Left ventricle myocardium inferior (tissue), 1 donor: ENCODE measurements around the gene PITX1. TPM values are rescaled to one million over a fixed set of nuclear protein-coding genes. Genes with fewer than 3 reads are reported as not detected.

Experiments used
- DNase-seq: peaks from one replicate; pipeline ENCODE4 v3.0.0-alpha.2; 2020
- H3K27ac ChIP-seq: fragments of 200-600 bp; replicated peaks from 2 replicates; pipeline ENCODE4 v1.8.0; 2021
- H3K27me3 ChIP-seq: fragments of 200-600 bp; 2 replicates; pipeline ENCODE4 v1.8.0; 2021; ENCODE audit warnings: low read depth
- H3K36me3 ChIP-seq: fragments of 200-600 bp; 2 replicates; pipeline ENCODE4 v1.8.0; 2021
- H3K4me1 ChIP-seq: fragments of 200-600 bp; 2 replicates; pipeline ENCODE4 v1.8.0; 2021
- H3K4me3 ChIP-seq: fragments of 200-600 bp; 2 replicates; pipeline ENCODE4 v1.8.0; 2021; ENCODE audit warnings: mild to moderate bottlenecking, moderate library complexity
- H3K9me3 ChIP-seq: fragments of 200-600 bp; replicated peaks from 2 replicates; pipeline ENCODE4 v1.8.0; 2021
- CTCF ChIP-seq: fragments of 200-600 bp; IDR thresholded peaks from 2 replicates; pipeline ENCODE4 v1.8.0; 2021; ENCODE audit warnings: antibody characterized with exemption, mild to moderate bottlenecking, borderline replicate concordance
- intact Hi-C: fragments of 100-400 bp; cut with micrococcal nuclease; formaldehyde crosslinking; loops from one replicate; pipeline ENCODE4 v1.11.0; 2022
- total RNA-seq: library from RNA; stranded (reverse); fragmentation: NEBNext Ultra II Directional; extraction: Animal tissue kit (Norgen Biotek cat#: 25700); gene quantifications from one replicate; pipeline ENCODE4 v1.2.1, GENCODE V29; 2021
- donor health status: DM: no; HTN: yes; CAD: no; lungs with severe emphysema.

Gene PITX1
- total RNA-seq, 1 donor from 2014 or later = not detected

GRCh38 chr5:135060021-135060420 is 26.0 kb upstream of the PITX1 start:
- no peak overlapping the region for H3K27ac ChIP-seq
- TF ChIP-seq CTCF = no peak
- no peaks in the 10 kb centered on the region for H3K9me3 ChIP-seq
- no peak overlapping the region for H3K4me3 ChIP-seq
- H3K4me1 ChIP-seq = peaks cover 10% of the 10 kb centered on the region
- DNase-seq = no peak
- peaks cover 28% of the 10 kb centered on the region for H3K27me3 ChIP-seq
- H3K36me3 ChIP-seq = no peaks in the 10 kb centered on the region
- intact Hi-C loops = no loop called here

- Histone ChIP-seq H3K27ac (no peak overlapping the region), H3K36me3 (no peaks in the 10 kb centered on the region), H3K9me3 (no peaks in the 10 kb centered on the region), H3K27me3 (peaks cover 28% of the 10 kb centered on the region), H3K4me3 (no peak overlapping the region), H3K4me1 (peaks cover 13% of the 10 kb centered on the region)
- no peak for TF ChIP-seq CTCF
- DNase-seq = no peak
- intact Hi-C loops = no loop called here
Measured at GRCh38 chr5:135059000-135059923, 25.2 kb upstream of the PITX1 start.

DNA sequence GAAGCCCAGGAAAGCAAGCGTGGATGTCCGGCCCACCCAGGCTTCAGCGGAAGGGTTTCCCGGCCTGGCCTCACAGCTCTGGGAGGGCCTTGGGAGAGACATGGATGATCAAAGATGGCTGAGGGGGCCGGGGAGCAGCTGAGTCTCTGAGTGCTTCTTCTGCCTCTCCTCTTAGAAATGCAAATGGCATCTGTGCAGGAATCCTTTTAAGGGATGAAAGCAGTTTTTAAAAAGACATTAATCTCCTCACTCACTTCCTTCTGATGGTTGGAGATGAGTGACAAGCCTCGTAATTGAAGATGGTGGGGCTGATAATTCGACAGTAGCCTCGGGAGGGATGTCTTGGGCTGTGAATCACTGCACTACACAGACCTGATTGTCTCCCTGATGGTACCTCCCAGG is 24.3 kb upstream of the PITX1 start:
- peaks cover 28% of the 10 kb centered on the region for H3K27me3 ChIP-seq
- no peak overlapping the region for H3K4me3 ChIP-seq
- no peaks in the 10 kb centered on the region for H3K36me3 ChIP-seq
- intact Hi-C loops = no loop called here
- no peak overlapping the region for H3K27ac ChIP-seq
- H3K4me1 ChIP-seq = peaks cover 13% of the 10 kb centered on the region
- no peak for TF ChIP-seq CTCF
- no peaks in the 10 kb centered on the region for H3K9me3 ChIP-seq
- DNase-seq = no peak

- Histone ChIP-seq H3K4me1 (peaks cover 13% of the 10 kb centered on the region), H3K9me3 (no peaks in the 10 kb centered on the region), H3K27ac (no peak overlapping the region), H3K27me3 (peaks cover 36% of the 10 kb centered on the region), H3K4me3 (no peak overlapping the region), H3K36me3 (no peaks in the 10 kb centered on the region)
- DNase-seq = no peak
- no peak for TF ChIP-seq CTCF
- intact Hi-C loops = no loop called here
Measured at GRCh38 chr5:135057233-135057632, 23.2 kb upstream of the PITX1 start.

- no peaks in the 10 kb centered on the region for H3K36me3 ChIP-seq
- H3K4me1 ChIP-seq = peaks cover 13% of the 10 kb centered on the region
- no peak overlapping the region for H3K27ac ChIP-seq
- TF ChIP-seq CTCF = no peak
- intact Hi-C loops = no loop called here
- H3K27me3 ChIP-seq = peaks cover 41% of the 10 kb centered on the region
- H3K9me3 ChIP-seq = no peaks in the 10 kb centered on the region
- no peak for DNase-seq
- no peak overlapping the region for H3K4me3 ChIP-seq
Measured at GRCh38 chr5:135056316-135057030, 22.4 kb upstream of the PITX1 start.
